Fibroblast of skin of right quadriceps (primary cell): Measurements from ENCODE around the gene BSN.

Experiments used
- DNase-seq: peaks from one replicate; pipeline ENCODE4 v3.0.0-alpha.2; 2013

BSN gene

DNA sequence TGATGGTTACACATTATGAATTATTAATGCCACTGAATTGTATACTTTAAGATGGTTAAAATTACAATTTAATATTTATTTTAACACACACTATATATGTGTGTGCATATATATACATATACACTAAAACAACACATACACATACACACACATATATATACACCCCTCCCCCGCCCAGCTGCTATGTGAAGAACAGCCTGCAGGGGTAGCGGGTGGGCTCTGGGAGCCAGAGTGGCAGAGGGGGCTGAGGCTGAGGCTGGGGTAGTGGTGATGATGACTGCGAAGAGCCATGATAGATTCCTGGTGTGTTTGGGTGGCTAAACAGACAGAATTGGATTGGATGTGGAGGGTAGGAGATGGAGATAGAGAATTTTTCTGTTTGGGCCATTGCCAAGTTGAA, 80.5 kb downstream of the BSN start:
- no peak for DNase-seq

DNA sequence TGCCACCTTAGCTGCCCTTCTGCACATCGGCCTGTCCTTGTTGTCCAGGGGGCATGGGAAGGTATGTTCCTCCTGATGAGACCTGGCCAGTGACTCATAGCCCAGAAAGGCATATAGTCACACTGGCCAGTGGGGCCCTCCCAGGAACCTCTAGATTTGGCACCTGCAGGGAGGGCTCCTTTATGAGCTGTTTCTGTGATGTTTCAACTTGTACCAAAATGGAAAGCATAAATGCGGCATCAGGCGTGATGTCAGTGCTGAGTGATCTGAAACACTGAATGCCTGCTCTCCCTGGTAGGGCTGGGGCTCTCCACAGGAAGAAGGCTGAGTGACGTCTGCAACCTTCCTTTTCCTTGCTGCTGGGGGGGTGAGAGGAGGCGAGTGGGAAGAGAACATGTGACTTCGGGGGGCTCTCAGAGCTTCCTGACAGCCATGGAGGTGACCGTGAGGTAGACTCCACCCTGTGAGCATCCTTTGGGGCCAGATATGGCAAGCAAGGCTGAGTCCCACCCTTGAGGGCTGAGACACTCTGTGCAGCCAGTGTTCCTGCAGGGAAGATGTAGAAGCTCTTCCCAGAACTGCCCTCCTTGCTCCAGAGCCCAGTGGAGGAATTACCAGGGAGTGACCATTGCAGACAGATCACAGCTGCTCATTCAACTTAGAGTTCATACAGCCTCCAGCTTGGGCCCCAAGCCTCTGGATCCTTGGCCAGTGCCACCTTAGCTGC, 82.8 kb downstream of the BSN start:
- DNase-seq, result no peak

DNA sequence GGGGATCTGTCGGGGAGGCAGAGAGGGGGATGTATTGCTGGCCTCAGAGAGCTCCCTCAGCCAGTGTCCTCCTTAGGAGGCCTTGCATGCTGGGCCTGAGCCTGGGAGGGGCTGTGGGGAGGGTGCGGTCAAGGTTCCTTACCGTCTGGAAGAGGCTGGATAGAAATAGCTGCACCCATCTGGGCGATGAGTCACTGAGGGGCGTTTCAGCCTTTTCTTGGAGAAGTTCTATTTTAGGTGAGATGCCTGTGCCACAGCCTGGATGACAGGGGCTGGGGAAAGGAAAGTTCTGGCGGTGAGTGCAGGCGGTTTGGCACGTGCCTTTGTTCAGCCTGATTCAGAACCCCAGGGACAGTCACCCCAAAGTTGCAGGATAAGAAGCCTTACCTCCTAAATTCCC, 84.2 kb downstream of the BSN start:
- peak; percentile 68 for DNase-seq

GRCh38 chr3:49639551-49639950, 85.3 kb downstream of the BSN start:
- no peak for DNase-seq

GRCh38 chr3:49641292-49641691, 87.0 kb downstream of the BSN start:
- DNase-seq, result no peak

- no peak for DNase-seq
Observed at GRCh38 chr3:49641921-49642707, 87.8 kb downstream of the BSN start.

DNA sequence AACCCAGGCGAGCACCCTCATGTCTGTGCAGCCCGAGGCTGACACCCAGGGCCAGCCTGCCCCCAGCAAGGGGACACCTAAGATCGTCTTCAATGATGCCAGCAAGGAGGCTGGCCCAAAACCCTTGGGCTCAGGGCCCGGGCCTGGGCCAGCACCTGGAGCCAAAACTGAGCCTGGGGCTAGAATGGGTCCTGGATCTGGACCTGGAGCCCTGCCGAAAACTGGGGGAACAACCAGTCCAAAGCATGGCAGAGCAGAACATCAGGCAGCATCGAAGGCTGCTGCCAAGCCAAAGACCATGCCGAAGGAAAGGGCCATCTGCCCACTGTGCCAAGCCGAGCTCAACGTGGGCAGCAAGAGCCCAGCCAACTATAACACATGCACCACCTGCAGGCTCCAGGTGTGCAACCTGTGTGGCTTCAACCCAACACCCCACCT, 88.5 kb downstream of the BSN start:
- DNase-seq, result no peak

DNA sequence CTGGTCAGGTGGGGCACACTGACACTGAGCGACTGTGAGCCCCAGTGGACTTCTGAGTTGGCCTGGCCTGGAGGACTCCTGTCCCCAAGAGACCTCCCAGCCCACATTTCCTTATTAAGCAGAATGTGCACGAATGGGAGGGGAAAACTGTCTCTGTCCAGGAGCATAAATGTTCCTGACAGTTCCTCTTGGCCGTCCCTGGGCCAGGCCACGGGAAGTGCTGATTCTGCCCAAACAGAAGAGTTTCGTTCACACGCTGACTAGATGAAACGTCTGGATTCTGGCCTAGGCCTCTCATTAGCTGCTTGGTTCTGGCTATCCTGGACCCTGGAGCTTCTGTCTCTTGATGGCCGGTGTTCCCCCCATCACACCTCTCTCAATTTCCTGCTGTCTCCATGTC, 90.4 kb downstream of the BSN start:
- no peak for DNase-seq

DNA sequence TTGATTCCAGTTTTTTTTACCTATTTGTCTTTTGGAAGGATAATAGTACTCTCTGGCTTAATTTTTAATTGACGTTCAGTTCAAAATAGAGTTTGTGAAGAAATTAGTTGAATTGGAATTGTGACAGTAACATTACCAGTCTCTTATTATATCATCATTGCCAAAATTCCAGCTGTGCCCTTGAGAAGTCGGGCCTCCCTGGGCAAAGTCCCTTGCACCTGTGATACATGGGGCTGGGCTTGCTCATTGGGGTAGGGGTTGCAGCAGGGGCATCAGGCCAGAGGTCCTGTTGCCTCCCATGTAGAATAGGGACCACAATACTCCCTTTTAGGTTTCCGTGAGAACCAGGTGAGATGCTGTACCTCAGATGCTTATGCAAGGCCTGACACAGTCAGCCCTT, 92.0 kb downstream of the BSN start:
- DNase-seq, result no peak

DNA sequence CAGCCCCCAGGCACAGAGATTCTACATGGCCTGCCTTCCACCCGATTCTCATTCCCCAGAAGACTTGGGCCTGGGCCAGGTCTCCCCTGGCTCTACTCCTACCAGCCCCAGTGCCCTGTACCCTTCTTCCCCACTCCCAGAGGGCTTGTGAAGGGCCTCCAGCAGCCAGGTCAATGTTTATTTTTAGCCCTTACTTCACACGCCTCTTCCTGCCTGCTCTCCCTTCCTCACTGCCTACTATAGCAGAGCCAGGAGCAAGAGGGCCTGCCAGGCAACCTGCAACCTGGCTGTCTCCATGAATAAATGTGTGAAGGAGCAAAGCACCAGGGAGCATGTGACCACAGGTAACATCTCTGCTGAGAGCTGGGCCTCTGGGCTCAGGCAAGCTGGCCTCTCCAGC, 93.5 kb downstream of the BSN start:
- no peak for DNase-seq

GRCh38 chr3:49648354-49649019, 94.2 kb downstream of the BSN start:
- no peak for DNase-seq

DNA sequence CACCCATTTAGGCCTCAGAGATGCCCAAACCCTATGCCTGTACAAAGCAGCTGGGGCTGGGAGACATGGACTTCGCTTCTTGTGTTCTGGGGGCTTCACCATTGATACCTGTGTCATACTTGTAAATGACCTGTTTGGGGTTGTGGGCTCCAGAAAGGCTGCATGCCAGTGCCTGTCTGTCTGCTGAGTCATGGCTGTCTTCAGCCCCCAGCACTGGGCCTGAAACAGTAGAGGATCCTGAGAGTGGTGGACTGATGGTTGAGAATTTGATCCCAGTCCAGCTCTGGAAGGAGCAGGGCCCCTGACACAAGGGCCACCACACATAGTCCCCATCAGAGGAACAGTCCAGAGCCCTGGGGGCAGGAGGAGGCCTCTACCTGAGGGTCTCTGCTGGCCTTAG, 95.3 kb downstream of the BSN start:
- no peak for DNase-seq

GRCh38 chr3:49650177-49650576, 95.9 kb downstream of the BSN start:
- no peak for DNase-seq

- DNase-seq, result no peak
Observed at GRCh38 chr3:49650637-49651036, 96.4 kb downstream of the BSN start.

DNA sequence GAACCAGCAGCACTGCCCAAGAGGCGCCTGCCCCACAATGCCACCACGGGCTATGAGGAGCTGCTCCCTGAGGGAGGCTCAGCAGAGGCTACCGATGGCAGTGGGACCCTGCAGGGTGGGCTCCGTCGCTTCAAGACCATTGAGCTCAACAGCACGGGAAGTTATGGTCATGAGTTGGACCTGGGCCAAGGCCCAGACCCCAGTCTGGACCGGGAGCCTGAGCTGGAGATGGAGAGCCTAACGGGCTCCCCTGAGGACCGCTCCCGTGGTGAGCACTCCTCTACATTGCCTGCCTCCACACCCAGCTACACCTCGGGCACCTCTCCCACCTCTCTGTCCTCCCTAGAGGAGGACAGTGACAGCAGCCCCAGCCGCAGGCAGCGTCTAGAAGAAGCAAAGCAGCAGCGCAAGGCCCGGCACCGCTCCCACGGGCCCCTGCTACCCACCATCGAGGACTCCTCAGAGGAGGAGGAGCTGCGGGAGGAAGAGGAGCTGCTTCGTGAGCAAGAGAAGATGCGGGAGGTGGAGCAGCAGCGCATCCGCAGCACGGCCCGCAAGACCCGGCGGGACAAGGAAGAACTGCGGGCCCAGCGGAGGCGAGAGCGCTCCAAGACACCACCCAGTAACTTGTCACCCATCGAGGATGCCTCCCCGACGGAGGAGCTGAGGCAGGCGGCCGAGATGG, 98.1 kb downstream of the BSN start:
- DNase-seq, result no peak

GRCh38 chr3:49652903-49653415, 98.7 kb downstream of the BSN start:
- no peak for DNase-seq

- no peak for DNase-seq
Observed at GRCh38 chr3:49653621-49654020, 99.3 kb downstream of the BSN start.

DNA sequence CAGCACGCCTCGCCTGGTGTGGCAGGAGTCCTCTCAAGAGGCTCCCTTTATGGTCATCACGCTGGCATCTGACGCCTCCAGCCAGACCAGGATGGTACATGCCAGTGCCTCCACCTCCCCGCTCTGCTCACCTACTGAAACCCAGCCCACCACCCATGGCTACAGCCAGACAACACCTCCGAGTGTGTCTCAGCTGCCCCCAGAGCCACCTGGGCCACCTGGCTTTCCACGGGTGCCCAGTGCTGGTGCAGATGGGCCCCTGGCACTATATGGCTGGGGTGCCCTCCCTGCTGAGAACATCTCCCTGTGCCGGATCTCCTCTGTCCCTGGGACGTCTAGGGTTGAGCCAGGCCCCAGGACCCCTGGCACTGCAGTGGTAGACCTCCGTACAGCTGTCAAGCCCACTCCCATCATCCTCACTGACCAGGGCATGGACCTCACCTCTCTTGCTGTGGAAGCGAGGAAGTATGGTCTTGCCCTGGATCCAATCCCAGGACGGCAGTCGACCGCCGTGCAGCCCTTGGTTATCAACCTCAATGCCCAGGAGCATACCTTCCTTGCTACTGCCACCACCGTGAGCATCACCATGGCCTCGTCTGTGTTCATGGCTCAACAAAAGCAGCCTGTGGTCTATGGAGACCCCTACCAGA, 100.0 kb downstream of the BSN start:
- no peak for DNase-seq

DNA sequence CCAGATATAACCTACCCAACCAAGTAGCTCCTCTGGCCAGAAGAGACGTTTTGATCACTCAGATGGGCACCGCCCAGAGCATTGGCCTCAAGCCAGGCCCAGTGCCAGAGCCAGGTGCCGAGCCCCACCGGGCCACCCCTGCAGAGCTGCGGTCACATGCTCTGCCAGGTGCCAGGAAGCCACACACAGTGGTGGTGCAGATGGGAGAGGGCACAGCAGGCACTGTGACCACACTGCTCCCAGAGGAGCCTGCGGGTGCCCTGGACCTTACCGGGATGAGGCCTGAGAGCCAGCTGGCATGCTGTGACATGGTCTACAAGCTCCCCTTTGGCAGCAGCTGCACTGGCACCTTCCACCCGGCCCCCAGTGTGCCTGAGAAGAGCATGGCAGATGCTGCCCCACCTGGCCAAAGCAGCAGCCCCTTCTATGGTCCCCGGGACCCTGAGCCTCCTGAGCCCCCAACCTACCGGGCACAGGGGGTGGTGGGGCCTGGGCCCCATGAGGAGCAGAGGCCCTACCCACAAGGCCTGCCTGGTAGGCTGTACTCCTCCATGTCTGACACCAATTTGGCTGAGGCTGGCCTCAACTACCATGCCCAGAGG, 100.8 kb downstream of the BSN start:
- no peak for DNase-seq

DNA sequence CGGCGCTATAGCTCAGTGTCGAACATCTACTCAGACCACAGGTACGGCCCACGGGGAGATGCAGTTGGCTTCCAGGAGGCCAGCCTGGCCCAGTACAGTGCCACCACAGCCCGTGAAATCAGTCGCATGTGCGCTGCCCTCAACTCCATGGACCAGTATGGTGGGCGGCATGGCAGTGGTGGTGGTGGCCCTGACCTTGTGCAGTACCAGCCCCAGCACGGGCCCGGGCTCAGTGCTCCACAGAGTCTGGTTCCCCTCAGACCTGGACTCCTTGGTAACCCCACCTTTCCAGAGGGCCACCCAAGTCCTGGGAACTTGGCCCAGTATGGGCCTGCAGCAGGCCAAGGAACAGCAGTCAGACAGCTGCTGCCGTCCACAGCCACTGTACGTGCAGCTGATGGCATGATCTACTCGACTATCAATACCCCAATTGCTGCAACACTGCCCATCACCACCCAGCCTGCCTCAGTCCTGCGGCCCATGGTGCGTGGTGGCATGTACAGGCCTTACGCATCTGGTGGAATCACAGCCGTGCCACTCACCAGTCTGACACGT, 101.5 kb downstream of the BSN start:
- no peak for DNase-seq

DNA sequence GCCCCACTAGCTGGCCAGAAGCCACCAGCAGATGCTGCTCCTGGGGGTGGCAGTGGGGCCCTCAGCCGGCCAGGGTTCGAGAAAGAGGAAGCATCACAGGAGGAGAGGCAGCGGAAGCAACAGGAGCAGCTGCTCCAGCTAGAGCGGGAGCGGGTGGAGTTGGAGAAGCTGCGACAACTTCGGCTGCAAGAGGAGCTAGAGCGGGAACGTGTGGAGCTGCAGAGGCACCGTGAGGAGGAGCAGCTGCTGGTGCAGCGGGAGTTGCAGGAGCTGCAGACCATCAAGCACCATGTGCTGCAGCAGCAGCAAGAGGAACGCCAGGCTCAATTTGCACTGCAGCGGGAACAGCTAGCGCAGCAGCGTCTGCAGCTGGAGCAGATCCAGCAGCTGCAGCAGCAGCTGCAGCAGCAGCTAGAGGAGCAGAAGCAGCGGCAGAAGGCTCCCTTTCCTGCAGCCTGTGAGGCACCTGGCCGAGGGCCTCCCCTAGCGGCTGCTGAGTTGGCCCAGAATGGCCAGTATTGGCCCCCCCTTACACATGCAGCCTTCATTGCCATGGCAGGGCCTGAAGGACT, 102.3 kb downstream of the BSN start:
- peak; percentile 24 for DNase-seq
